Neural cell (in vitro differentiated cells): Measurements from ENCODE around the gene MOCS2. TPM values are rescaled to one million over a fixed set of nuclear protein-coding genes. Genes with fewer than 3 reads are reported as not detected.
A peak's percentile ranks its signal among the peaks of the same experiment; 100 is the strongest.

Experiments used
- H2AFZ ChIP-seq: fragments of 200-600, 300-800 bp; sonication (generic), shearing (Covaris generic); 2 replicates; pipeline ENCODE4 v1.6.0; 2014; ENCODE audit warnings: low read depth, mild to moderate bottlenecking, antibody characterized with exemption, low read length, moderate library complexity
- H3F3A ChIP-seq: fragments of 200-600 bp; shearing (Covaris generic); 2 replicates; pipeline ENCODE4 v1.6.1; 2016; ENCODE audit warnings: mild to moderate bottlenecking, moderate library complexity, mixed read lengths, antibody characterized with exemption, low read length; ENCODE audit not compliant: insufficient read depth, poor library complexity, severe bottlenecking
- H3K27ac ChIP-seq: fragments of 200-600, 300-800 bp; sonication (generic), shearing (Covaris generic); 2 replicates; pipeline ENCODE4 v1.5.1; 2014; ENCODE audit warnings: mild to moderate bottlenecking, low read length, moderate library complexity
- H3K27me3 ChIP-seq: fragments of 300-800, 200-600 bp; sonication (generic), shearing (Covaris generic); 2 replicates; pipeline ENCODE4 v1.6.0; 2014; ENCODE audit warnings: mild to moderate bottlenecking, low read depth, low read length, moderate library complexity; ENCODE audit not compliant: insufficient read depth
- H3K36me3 ChIP-seq: fragments of 300-800, 200-600 bp; sonication (generic), shearing (Covaris generic); 2 replicates; pipeline ENCODE4 v1.5.1; 2014; ENCODE audit warnings: mild to moderate bottlenecking, antibody characterized with exemption, low read length, moderate library complexity; ENCODE audit not compliant: insufficient read depth
- H3K4me2 ChIP-seq: fragments of 300-800, 200-600 bp; sonication (generic), shearing (Covaris generic); 2 replicates; pipeline ENCODE4 v1.6.0; 2014; ENCODE audit warnings: mild to moderate bottlenecking, low read length
- H3K4me3 ChIP-seq: fragments of 300-800, 200-600 bp; sonication (generic), shearing (Covaris generic); 2 replicates; pipeline ENCODE4 v1.5.1; 2014; ENCODE audit warnings: mild to moderate bottlenecking, low read length, moderate library complexity
- H3K79me2 ChIP-seq: fragments of 200-600 bp; shearing (Covaris generic); replicated peaks from 2 replicates; pipeline ENCODE4 v1.6.0; 2014; ENCODE audit warnings: mild to moderate bottlenecking, low read length, moderate library complexity; ENCODE audit not compliant: insufficient read depth
- H3K9ac ChIP-seq: fragments of 300-800, 200-600 bp; sonication (generic), shearing (Covaris generic); 2 replicates; pipeline ENCODE4 v1.6.1; 2016; ENCODE audit warnings: mild to moderate bottlenecking, low read length, mixed read lengths
- H3K9me2 ChIP-seq: fragments of 200-600 bp; shearing (Covaris generic); 2 replicates; pipeline ENCODE4 v1.6.1; 2016; ENCODE audit warnings: mild to moderate bottlenecking, low read length, mixed read lengths; ENCODE audit not compliant: insufficient read depth
- H3K9me3 ChIP-seq: fragments of 200-600, 300-800 bp; sonication (generic), shearing (Covaris generic); 2 replicates; pipeline ENCODE4 v1.6.1; 2016; ENCODE audit warnings: mild to moderate bottlenecking, mixed run types, low read length, moderate library complexity, mixed read lengths
- H4K20me1 ChIP-seq: fragments of 200-600 bp; shearing (Covaris generic); 2 replicates; pipeline ENCODE4 v1.6.1; 2016; ENCODE audit warnings: mild to moderate bottlenecking, mixed run types; ENCODE audit not compliant: insufficient read depth
- CTCF ChIP-seq: fragments of 450-650 bp; IDR thresholded peaks from 2 replicates; pipeline ENCODE4 v1.5.1; 2014; ENCODE audit warnings: antibody characterized with exemption, mild to moderate bottlenecking, moderate library complexity; ENCODE audit not compliant: poor library complexity, severe bottlenecking
- EP300 ChIP-seq: fragments of 450-650 bp; conservative IDR thresholded peaks from 2 replicates; pipeline ENCODE4 v1.6.1; 2014; ENCODE audit warnings: antibody characterized with exemption, mild to moderate bottlenecking, moderate library complexity; ENCODE audit not compliant: poor library complexity, severe bottlenecking
- EZH2 ChIP-seq: fragments of 200-600, 300-800 bp; shearing (Covaris generic), sonication (generic); IDR thresholded peaks from 2 replicates; pipeline ENCODE4 v1.6.1; 2014; ENCODE audit warnings: antibody characterized with exemption, low read length, borderline replicate concordance, mild to moderate bottlenecking; ENCODE audit not compliant: insufficient read depth, poor library complexity, severe bottlenecking
- MXI1 ChIP-seq: fragments of 450-650 bp; conservative IDR thresholded peaks from 2 replicates; pipeline ENCODE4 v1.6.1; 2014; ENCODE audit warnings: antibody characterized with exemption, mild to moderate bottlenecking; ENCODE audit not compliant: poor library complexity, severe bottlenecking
- POLR2AphosphoS5 ChIP-seq: IDR thresholded peaks from 2 replicates; pipeline ENCODE4 v1.6.1; 2012
- RAD21 ChIP-seq: fragments of 450-650 bp; conservative IDR thresholded peaks from 2 replicates; pipeline ENCODE4 v1.6.1; 2014; ENCODE audit warnings: antibody characterized with exemption, mild to moderate bottlenecking, moderate library complexity
- REST ChIP-seq: IDR thresholded peaks from 2 replicates; pipeline ENCODE4 v1.6.1; 2012; ENCODE audit warnings: borderline replicate concordance
- SMC3 ChIP-seq: fragments of 450-650 bp; conservative IDR thresholded peaks from 2 replicates; pipeline ENCODE4 v1.6.1; 2014; ENCODE audit warnings: antibody characterized with exemption, mild to moderate bottlenecking, moderate library complexity; ENCODE audit not compliant: poor library complexity
- TAF1 ChIP-seq: IDR thresholded peaks from 2 replicates; pipeline ENCODE4 v1.6.1; 2012; ENCODE audit warnings: low read depth
- polyA minus RNA-seq: library from RNA; depleted of rRNA, polyadenylated mRNA; stranded (reverse); fragments of >200 nt; gene quantifications from 2 replicates; pipeline ENCODE4 v1.2.3, GENCODE V29; 2014
- polyA plus RNA-seq: library from polyadenylated mRNA; depleted of rRNA; stranded (reverse); fragments of >200 nt; gene quantifications from 2 replicates; pipeline ENCODE4 v1.2.3, GENCODE V29; 2014

MOCS2 gene
- polyA plus RNA-seq (69.2 and 71.0 TPM in 2 replicates), polyA minus RNA-seq (49.4 and 58.3 TPM in 2 replicates)

- Histone ChIP-seq H3K4me2 (peak within 1 kb of the TSS; percentile 47), H3K79me2 (no peaks in the 10 kb centered on the region), H4K20me1 (no peaks in the 10 kb centered on the region), H3K9ac (peak within 1 kb of the TSS; percentile 70), H2AFZ (peak within 1 kb of the TSS; percentile 98), H3F3A (no peaks in the 10 kb centered on the region), H3K27ac (no peak within 1 kb of the TSS), H3K36me3 (no peaks in the 10 kb centered on the region), H3K27me3 (no peaks in the 10 kb centered on the region), H3K9me2 (no peaks in the 10 kb centered on the region), H3K4me3 (peak within 1 kb of the TSS; percentile 79), H3K9me3 (no peaks in the 10 kb centered on the region)
- peak; percentile 21 for TF ChIP-seq RAD21
- no peak for TF ChIP-seq EZH2
- no peak for TF ChIP-seq CTCF
- no peak for TF ChIP-seq TAF1
- peak; percentile 20 for TF ChIP-seq SMC3
- peak; percentile 50 for TF ChIP-seq MXI1
- TF ChIP-seq REST = peak; percentile 40
- peak; percentile 81 for TF ChIP-seq POLR2AphosphoS5
Measured at GRCh38 chr5:53109443-53110127, at the start of gene MOCS2. MOCS2 (minus strand) TSS chr5:53109757; CDS start chr5:53107174, 2,583 bp downstream.

GRCh38 chr5:53151713-53152458 lies 42.3 kb upstream of the MOCS2 start:
- Histone ChIP-seq H3K4me2 (no peak overlapping the region), H3K79me2 (no peaks in the 10 kb centered on the region), H2AFZ (no peak overlapping the region), H3K27me3 (no peaks in the 10 kb centered on the region), H4K20me1 (no peaks in the 10 kb centered on the region), H3K27ac (no peak overlapping the region), H3K9me2 (no peaks in the 10 kb centered on the region), H3K4me3 (no peak overlapping the region), H3F3A (no peaks in the 10 kb centered on the region), H3K9me3 (no peaks in the 10 kb centered on the region), H3K36me3 (no peaks in the 10 kb centered on the region), H3K9ac (no peak overlapping the region)
- TF ChIP-seq MXI1 = no peak
- no peak for TF ChIP-seq RAD21
- no peak for TF ChIP-seq REST
- no peak for TF ChIP-seq POLR2AphosphoS5
- no peak for TF ChIP-seq TAF1
- no peak for TF ChIP-seq CTCF
- no peak for TF ChIP-seq EZH2
- TF ChIP-seq SMC3 = no peak
- TF ChIP-seq EP300 = no peak
